ENCODE results near the gene SAT2.

SAT2 gene

DNA sequence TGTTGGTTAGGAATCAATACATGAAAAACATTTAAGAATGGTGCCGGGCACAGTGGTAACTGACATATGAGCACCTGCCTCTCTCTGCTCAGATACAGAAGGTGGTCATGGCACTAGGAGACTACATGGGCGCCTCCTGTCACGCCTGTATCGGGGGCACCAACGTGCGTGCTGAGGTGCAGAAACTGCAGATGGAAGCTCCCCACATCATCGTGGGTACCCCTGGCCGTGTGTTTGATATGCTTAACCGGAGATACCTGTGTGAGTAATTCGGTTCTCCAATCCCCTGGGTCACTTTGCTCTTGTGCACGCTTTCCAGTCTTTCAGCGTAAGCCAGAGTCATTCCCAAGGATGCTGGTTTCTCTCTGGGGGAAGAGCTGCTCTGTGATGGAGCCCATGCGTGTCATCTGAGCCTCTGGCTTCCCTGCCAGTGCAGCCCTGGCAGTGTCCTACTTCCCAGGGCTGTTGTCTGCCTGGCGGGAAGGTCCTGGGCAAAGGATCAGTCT is 51.1 kb downstream of the SAT2 start:
- TF ChIP-seq, protein P1, sequence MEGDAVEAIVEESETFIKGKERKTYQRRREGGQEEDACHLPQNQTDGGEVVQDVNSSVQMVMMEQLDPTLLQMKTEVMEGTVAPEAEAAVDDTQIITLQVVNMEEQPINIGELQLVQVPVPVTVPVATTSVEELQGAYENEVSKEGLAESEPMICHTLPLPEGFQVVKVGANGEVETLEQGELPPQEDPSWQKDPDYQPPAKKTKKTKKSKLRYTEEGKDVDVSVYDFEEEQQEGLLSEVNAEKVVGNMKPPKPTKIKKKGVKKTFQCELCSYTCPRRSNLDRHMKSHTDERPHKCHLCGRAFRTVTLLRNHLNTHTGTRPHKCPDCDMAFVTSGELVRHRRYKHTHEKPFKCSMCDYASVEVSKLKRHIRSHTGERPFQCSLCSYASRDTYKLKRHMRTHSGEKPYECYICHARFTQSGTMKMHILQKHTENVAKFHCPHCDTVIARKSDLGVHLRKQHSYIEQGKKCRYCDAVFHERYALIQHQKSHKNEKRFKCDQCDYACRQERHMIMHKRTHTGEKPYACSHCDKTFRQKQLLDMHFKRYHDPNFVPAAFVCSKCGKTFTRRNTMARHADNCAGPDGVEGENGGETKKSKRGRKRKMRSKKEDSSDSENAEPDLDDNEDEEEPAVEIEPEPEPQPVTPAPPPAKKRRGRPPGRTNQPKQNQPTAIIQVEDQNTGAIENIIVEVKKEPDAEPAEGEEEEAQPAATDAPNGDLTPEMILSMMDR (IDR thresholded peaks at IDR 0.05; ENCODE audit: low read depth, low read length) = no peak
- DNase-seq (ENCODE audit: extremely low read depth, low read depth) = no peak
